GM18502 (cell line): Measurements from ENCODE around the gene UCN3.
"Not testable (repeated sequence)": the region's sequence is repeated elsewhere in the genome, so short reads cannot be mapped to it uniquely, and the experiment has no call there.

Source experiments
- ATAC-seq: cut with Tn5 transposase; IDR thresholded peaks from one replicate; pipeline ENCODE4 v1.9.1; 2021; ENCODE audit warnings: mild to moderate bottlenecking; ENCODE audit not compliant: unreplicated experiment, poor library complexity

The UCN3 gene

DNA sequence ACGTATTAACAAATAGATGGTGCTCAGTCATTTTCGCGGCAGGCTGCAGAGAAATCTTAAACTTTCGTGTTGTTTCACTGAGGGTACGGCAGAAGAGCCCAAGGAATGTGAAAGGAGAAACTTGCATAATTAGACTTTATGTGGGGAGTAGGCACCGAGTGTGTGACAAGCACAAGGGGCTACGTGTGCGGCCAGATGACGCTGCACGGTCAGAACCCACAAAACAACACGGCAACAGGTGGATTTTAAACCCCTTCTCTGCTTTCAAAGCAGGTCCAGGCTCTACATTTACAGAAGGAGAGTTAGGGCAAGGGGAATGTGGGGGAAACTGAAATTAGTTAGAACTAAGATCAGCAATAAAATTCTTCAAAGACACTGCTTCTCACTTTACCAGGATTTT is 392 bp upstream of the UCN3 start:
- no peak for ATAC-seq

DNA sequence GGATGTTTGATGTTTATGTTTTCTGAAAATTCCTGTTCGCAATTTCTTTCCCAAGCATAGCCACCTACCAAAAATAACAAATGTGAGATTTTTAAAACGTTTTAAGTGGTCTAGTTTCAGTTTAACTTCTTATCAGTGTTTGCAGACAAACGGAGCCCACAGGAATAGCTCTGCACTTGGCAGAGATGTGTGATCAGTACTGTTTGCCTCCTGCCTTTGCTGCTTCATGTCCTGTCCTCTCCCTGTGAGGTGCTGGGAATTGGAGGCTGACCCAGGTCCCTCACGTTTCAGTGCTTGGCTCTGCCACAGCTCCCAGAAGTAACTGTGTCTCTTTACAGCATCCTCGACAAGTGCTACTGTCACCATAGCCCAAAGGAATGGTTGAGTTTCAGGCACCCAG is 1.2 kb downstream of the UCN3 start:
- no peak for ATAC-seq

DNA sequence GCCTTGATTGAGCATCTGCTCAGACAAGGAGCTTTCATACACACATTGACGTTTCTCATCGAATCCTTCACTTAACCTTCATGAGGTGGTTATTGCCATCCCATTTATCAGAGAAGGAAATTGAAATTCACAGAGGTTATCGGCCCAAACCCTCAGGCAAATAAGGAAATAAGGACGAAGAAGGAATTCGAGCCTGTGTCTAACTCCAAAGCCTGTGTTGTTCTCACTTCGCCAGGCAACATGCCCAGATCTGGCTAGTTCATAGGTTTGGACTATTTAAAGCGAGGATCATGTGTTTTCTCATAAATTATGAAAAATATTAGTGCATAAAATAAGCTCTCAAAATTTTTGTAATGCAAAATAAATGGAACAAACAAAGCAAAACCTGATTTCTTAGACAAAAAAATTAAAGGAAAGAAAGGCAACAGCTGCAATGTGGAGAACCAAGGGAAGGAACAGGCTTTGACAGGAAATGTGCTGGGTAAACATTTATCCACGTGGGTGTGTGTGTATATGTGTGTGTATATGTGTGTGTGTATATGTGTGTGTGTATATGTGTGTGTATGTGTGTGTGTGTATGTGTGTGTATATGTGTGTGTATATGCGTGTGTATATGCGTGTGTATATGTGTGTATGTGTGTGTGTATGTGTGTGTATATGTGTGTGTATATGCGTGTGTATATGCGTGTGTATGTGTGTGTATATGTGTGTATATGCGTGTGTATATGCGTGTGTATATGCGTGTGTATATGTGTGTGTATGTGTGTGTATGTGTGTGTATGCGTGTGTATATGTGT is 4.8 kb downstream of the UCN3 start:
- no peak for ATAC-seq

DNA sequence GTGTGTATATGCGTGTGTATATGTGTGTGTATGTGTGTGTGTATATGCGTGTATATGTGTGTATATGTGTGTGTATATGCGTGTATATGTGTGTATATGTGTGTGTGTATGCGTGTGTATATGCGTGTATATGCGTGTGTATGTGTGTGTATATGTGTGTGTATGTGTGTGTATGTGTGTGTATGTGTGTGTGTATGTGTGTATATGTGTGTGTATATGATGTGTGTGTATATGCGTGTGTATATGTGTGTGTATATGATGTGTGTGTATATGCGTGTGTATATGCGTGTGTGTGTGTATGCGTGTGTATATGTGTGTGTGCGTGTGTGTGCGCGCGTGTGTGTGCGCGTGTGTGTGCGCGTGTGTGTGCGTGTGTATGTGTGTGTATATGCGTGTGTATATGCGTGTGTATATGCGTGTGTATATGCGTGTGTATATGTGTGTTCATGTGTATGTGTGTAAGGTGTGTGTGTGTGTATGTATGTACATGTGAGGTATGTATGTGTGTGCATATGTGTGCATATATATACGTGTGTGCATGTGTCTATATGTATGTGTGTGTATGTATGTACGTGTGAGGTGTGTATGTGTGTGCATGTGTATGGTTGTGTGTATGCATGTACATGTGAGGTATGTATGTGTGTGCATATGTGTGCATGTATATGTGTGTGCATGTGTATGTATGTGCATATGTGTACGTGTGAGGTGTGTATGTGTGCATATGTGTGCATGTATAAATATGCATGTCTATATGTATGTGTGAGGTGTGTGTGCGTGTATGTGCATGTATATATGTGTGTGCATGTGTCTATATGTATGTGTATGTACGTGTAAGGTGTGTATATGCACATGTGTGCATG is 6.0 kb downstream of the UCN3 start:
- ATAC-seq = no peak

DNA sequence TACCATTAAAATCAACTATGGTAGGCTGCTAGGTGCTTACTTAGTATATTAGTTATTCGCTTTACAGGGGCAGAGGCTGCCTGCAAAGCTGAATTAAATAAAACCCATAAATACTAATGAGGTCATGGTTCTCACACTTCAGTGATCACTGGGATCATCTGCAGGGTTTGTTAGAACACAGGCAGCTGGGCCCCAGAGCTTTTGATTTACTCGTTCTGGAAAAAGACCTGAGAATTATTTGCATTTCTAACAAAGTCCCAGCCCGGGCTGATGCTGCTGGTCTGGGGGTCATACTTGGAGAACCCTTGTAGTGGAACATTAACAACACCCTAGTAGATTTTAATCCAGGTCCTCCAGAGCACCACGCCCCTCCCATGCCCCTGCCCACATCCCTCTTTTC is 8.5 kb downstream of the UCN3 start:
- ATAC-seq = no peak

DNA sequence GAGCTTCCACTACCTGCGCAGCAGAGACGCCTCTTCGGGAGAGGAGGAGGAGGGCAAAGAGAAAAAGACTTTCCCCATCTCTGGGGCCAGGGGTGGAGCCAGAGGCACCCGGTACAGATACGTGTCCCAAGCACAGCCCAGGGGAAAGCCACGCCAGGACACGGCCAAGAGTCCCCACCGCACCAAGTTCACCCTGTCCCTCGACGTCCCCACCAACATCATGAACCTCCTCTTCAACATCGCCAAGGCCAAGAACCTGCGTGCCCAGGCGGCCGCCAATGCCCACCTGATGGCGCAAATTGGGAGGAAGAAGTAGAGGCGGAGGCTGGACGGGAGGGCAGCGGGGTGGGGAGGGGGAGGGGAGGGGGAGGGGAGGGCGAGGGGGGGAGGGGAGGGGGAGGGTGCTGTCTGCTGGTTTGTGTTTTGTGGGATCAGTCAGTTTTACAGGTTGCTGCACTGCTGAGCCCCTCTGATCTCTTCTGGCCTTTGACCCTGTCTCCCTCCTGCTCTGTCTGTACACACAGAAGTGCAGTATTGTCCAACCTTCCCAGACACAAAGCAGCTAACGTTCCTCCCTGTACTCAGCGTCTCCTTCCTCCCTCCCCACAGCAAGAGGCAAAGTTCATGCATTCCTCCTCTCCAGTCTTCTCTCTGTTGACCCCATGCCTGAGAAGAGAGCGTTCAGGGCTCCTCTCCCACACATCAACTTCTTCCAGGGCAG is 9.3 kb downstream of the UCN3 start:
- ATAC-seq = no peak

DNA sequence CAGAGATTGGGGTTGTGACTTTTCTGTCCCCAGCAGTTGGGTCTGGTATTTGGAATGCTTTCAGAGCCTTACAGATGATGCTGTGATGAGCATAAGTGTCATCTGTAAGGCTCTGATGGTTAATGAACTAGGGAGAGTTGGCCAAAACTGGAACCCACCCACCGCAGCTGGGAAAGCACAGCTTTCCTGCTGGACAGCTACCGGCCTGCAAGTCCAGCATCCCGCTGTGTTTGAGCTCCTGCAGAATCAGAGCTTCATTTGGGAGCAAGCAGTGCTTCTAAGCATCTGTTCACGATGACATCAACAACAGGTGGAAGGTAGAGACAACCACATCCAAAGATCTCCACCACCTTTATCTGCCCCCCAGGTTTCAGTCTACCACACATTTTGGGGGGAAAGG is 11.7 kb downstream of the UCN3 start:
- no peak for ATAC-seq

DNA sequence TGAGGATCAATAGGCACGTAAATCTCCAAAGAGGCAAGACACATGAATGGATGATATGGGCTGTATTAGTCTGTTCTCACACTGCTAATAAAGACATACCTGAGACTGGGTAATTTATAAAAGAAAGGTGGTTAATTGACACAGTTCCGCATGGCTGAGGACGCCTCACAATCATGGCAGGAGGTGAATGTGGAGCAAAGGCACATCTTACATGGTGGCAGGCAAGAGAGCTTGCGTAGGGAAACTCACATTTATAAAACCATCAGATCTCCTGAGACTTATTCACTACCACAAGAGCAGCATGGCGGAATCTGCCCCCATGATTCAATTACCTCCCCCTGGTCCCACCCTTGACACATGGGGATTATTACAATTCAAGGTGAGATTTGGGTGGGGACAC is 14.4 kb downstream of the UCN3 start:
- ATAC-seq = not testable (repeated sequence)

DNA sequence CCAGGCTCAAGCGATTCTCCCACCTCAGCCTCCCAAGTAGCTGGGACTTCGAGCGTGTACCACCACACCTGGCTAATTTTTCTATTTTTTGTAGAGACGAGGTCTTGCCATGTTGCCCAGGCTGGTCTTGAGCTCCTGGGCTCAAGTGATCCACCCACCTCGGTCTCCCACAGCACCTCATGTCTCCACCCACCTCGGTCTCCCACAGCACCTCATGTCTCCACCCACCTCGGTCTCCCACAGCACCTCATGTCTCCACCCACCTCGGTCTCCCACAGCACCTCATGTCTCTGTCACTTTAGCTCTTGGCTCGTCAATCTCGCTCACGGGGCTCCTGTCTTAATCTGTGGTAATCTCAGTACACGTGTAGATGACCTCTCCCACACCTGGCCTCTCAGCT is 15.6 kb downstream of the UCN3 start:
- ATAC-seq = not testable (repeated sequence)

DNA sequence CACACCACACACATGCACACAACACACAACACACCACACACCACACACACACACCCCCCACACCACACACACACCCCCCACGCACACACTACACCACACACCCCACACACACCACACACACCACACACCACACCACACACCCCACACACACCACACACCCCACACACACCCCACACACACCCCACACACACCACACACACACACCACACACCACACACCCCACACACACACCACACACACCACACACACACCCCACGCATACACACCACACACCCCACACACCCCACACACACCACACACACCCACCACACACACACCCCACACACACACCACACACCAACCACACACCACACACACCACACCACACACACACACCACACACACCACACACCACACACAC is 16.4 kb downstream of the UCN3 start:
- no peak for ATAC-seq

DNA sequence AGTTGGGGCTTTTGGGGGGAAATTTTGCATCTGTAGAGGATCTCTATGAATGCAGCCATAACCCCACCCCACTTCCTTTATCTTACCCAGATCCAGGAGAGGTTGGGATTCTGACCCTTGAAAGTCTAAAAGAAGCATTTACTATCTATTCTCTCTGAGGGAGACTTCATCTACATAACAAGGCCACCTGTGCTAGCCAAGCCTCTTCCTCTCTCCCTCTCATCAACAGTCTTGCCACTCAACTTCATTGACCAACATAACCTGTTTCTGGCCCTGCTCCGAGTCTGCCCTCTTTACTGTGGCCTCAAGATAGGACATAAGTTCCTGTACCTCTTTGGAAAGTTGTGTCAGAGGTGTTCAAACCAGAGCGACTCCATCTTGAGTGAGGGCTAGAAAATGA is 20.5 kb downstream of the UCN3 start:
- no peak for ATAC-seq

DNA sequence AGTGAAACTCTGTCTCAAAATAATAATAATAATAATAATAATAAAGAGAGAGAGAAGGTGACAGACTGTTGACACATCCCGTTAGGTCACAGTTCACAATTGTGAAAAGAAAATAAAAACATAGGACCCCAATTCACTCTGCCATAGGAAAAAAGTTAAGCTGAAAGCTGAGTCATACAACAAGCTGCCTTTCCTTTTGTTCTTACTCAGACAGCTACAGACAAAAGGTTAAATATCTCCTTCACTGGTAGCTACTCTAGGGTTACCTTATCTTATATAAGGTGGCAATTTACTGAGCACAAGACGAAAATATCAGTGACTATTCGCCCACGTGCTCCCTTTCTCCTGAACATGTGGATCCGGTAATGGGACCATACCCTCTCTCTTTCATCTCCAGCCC is 22.4 kb downstream of the UCN3 start:
- ATAC-seq = no peak

DNA sequence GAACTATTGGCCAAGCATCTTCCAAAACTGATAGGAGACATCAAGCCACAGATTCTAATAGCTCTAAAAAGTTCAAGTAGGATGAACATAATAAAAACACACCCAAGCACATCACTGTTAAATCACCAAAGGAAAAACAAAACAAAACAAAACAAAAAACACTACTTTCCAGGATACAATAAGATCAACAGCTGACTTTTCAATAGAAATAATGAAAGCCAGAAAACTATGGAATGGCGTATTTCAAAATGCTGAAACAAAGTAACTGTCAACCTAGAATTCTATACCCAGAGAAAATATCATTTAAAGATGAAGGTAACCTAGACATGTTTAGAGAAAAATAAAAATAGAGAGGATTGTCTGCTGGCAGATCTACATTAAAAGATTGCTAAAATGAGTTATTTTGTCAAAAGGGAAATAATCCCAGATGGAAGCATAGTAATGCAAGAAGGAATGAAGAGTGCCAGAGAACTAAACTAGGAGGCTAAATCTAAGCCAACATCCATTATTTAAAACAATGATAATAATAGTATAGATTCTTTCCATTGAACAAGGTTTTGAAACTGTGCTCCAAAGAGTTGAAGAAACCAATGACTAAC is 25.9 kb downstream of the UCN3 start:
- ATAC-seq = no peak

DNA sequence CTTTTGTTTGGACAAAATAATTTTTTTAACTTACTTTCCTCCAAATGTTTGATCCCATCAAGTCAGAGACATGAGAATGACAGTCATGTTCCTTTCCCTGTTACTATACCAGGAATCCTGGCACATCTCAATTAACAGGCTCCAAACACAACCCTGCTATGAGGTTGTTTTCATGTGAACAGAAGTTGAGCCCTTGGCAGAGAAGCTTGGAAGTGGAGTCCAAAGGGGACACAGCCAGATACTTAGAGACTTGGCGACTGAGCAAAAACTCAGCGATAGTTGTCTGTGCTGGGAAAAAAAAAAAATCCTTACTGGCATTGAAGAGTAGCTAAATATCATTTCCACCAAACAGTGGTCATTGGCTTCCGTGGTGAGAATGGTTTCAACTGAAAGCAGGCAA is 27.0 kb downstream of the UCN3 start:
- no peak for ATAC-seq

DNA sequence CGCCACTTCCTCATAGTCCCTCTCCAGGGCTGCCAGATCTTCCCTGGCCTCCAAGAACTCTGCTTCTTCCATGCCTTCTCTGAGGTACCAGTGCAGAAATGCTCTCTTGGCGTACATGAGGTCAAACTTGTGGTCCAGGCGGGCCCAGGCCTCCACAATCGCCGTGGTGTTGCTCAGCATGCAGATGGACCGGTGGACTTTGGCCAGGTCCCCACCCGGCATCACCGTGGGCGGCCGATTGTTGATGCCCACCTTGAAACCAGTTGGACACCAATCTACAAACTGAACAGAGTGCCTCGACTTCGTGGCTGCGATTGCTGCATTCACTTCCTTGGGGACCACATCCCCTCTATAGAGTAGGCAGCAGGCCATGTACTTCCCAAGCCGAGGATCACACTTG is 28.8 kb downstream of the UCN3 start:
- no peak for ATAC-seq

DNA sequence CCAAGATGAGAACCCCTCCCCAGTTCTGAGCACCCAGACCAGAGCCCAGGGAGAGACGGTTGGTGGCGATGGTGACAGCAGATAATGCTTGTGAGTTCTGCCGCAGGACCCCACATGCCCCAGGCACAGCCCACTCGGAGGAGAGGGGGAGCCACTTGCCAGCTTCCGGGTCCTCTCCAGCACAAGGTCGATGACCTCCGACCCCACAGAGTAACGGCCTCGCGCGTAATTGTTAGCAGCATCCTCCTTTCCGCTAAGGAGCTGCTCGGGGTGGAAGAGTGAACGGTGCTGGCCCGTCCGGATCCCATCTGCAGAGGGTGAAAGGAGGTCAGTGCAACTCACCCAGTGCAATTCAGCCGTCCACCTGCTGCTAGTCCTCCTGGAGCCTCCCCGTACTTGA is 30.4 kb downstream of the UCN3 start:
- no peak for ATAC-seq

DNA sequence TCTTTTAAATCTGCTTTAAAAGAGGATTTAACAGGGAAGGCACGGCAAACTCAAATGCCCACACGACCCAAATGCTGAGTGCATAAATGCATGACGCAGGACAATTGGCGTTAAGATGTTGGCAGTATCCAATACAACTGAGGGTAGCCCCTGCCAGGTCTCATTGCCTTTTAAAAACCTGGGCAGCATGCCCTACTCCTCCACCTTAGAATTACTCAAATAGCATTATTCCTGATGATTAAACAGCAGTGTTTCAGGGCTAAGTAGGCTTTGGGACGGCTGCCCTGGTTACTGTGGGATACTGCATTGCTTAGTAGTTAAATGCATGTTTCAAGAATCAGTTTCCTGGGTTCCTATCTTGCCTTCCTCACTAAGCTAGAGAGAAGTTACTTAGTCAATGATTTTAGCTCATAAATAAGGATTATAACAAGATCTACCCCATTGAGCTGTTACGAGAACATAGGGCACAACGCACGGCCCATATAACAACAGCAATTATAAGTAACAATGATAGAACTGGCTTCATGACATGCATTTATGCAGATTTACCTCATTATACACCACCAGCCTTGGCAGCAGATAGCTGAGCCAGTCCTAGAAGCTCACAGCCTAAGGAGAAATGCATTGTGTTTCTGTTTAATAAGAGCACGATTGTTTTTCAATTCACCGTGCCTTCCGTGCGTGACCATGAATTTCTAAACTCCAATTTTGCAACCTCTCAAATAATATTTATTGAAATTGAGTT is 32.0 kb downstream of the UCN3 start:
- ATAC-seq = no peak

DNA sequence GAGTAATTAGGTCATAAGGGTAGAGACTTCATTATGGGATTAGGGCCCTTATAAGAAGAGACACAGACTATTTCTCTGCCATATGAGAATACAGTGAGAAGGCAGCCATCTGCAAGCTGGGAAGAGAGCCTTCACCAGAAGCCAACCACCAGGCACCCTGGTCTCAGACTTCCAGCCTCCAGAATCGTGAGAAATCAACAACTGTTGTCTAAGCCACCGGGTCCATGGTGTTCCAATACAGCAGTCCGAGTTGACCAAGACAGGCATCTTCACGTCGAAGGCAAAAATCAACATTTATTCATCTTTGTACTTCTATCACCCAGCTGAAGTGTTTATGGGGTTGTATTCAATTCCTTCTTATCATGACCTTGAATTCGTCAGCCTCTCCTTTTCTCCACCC is 34.6 kb downstream of the UCN3 start:
- ATAC-seq = no peak

DNA sequence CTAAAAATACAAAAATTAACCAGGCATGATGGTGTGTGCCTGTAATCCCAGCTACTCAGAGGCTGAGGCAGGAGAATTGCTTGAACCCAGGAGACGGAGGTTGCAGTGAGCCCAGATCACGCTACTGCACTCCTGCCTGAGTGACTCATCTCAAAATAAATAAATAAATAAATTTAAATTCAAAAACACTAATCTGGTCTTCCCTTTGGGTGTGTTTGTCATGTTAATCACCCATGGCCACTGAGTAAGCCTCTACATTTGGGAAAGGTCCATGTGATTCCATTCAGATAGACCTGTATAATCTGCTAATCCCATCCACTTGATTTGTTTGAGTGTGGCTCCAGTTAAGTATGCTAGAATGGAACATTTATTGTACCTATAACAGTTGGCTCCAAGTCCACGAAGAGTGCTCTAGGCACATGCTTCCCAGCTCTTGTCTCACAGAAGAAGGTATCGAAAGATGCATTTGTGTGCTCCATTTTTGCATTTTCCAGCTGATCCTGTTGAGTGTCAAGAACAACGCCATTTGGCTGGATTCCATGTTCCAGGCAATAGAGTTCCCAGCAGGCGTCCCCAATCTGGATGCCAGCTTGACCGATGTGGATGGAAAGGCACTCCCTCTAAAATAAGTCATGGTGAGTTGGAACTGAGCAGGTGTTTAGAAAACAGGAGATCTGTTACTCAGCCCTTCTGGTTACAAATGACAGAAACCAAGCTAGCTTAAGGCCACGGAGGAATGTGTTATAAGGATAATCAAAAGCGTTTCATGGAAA is 35.9 kb downstream of the UCN3 start:
- ATAC-seq = no peak
